Lower lobe of right lung (tissue), 2 donors: ENCODE measurements around the gene MPP7. TPM values are rescaled to one million over a fixed set of nuclear protein-coding genes. Genes with fewer than 3 reads are reported as not detected.
A peak's percentile ranks its signal among the peaks of the same experiment; 100 is the strongest.

Experiments used
- ATAC-seq, 2 donors: fragments of 200-7000 bp; cut with Tn5 transposase; one replicate each; pipeline ENCODE4 v1.9.1; 2020 to 2022; ENCODE audit warnings: mild to moderate bottlenecking in 2 of 2, moderate library complexity in 2 of 2
- DNase-seq: peaks from one replicate; pipeline ENCODE4 v3.0.0-alpha.2; 2020
- H3K27ac ChIP-seq: fragments of 200-600 bp; one replicate; pipeline ENCODE4 v1.8.0; 2022
- H3K27me3 ChIP-seq: fragments of 200-600 bp; one replicate; pipeline ENCODE4 v1.8.0; 2022; ENCODE audit warnings: low read depth
- H3K36me3 ChIP-seq: fragments of 200-600 bp; one replicate; pipeline ENCODE4 v1.8.0; 2022; ENCODE audit warnings: mild to moderate bottlenecking
- H3K4me1 ChIP-seq: fragments of 200-600 bp; one replicate; pipeline ENCODE4 v1.8.0; 2022
- H3K4me3 ChIP-seq: fragments of 200-600 bp; one replicate; pipeline ENCODE4 v1.8.0; 2022; ENCODE audit warnings: mild to moderate bottlenecking
- H3K9me3 ChIP-seq: fragments of 200-600 bp; one replicate; pipeline ENCODE4 v1.8.0; 2022
- CTCF ChIP-seq: fragments of 200-600 bp; IDR thresholded peaks from one replicate; pipeline ENCODE4 v1.8.0; 2022; ENCODE audit warnings: antibody characterized with exemption, mild to moderate bottlenecking
- intact Hi-C: fragments of 100-400 bp; cut with DNase I; formaldehyde crosslinking; loops from one replicate; pipeline ENCODE4 v1.11.0; 2022
- total RNA-seq: library from RNA; stranded (reverse); fragmentation: NEBNext Ultra II Directional; extraction: Animal tissue kit (Norgen Biotek cat#: 25700); gene quantifications from one replicate; pipeline ENCODE4 v1.2.1, GENCODE V29; 2021
- donor health status: DM: no; HTN: yes; CAD: no; lungs with severe emphysema.

Gene MPP7
- total RNA-seq, 1 donor from 2014 or later: 33.9 TPM

GRCh38 chr10:28332726-28333125 lies 29.9 kb upstream of the MPP7 start:
- peak overlapping the region; percentile 71 for H3K27ac ChIP-seq
- no peak for TF ChIP-seq CTCF

GRCh38 chr10:28331841-28332240 lies 29.0 kb upstream of the MPP7 start:
- Histone ChIP-seq H3K36me3 (no peaks in the 10 kb centered on the region), H3K9me3 (no peaks in the 10 kb centered on the region), H3K27ac (no peak overlapping the region), H3K27me3 (peaks cover 5% of the 10 kb centered on the region), H3K4me3 (no peak overlapping the region), H3K4me1 (peaks cover 25% of the 10 kb centered on the region)
- intact Hi-C loops: no loop called here
- ATAC-seq: no peak
- DNase-seq: no peak
- TF ChIP-seq CTCF: no peak

More at GRCh38 chr10:28332726-28333125, 29.9 kb upstream of the MPP7 start:
- H3K9me3 ChIP-seq: no peaks in the 10 kb centered on the region
- peaks cover 5% of the 10 kb centered on the region for H3K27me3 ChIP-seq
- no peaks in the 10 kb centered on the region for H3K36me3 ChIP-seq
- DNase-seq: no peak
- no peak overlapping the region for H3K4me3 ChIP-seq
- intact Hi-C loops: no loop called here
- peaks cover 16% of the 10 kb centered on the region for H3K4me1 ChIP-seq
- peak in 1 of 2 donors; percentile 11 for ATAC-seq

GRCh38 chr10:28331066-28331465 lies 28.2 kb upstream of the MPP7 start:
- H3K27me3 ChIP-seq: peaks cover 5% of the 10 kb centered on the region
- H3K27ac ChIP-seq: no peak overlapping the region
- intact Hi-C loops: no loop called here
- DNase-seq: no peak
- ATAC-seq: no peak
- H3K4me1 ChIP-seq: peaks cover 32% of the 10 kb centered on the region
- no peaks in the 10 kb centered on the region for H3K9me3 ChIP-seq
- H3K36me3 ChIP-seq: no peaks in the 10 kb centered on the region
- no peak for TF ChIP-seq CTCF
- H3K4me3 ChIP-seq: no peak overlapping the region

GRCh38 chr10:28328346-28328745 lies 25.5 kb upstream of the MPP7 start:
- Histone ChIP-seq H3K27ac (no peak overlapping the region), H3K4me1 (peaks cover 30% of the 10 kb centered on the region)

GRCh38 chr10:28327491-28327880 lies 24.6 kb upstream of the MPP7 start:
- Histone ChIP-seq H3K4me1 (peaks cover 30% of the 10 kb centered on the region), H3K27me3 (peaks cover 5% of the 10 kb centered on the region), H3K36me3 (no peaks in the 10 kb centered on the region), H3K4me3 (no peak overlapping the region), H3K27ac (no peak overlapping the region), H3K9me3 (no peaks in the 10 kb centered on the region)
- TF ChIP-seq CTCF: no peak
- intact Hi-C loops: no loop called here
- ATAC-seq (peak in 1 of 2 donors; percentile 35), DNase-seq (no peak)

More at GRCh38 chr10:28328346-28328745, 25.5 kb upstream of the MPP7 start:
- ATAC-seq (peak in 1 of 2 donors; percentile 51), DNase-seq (no peak)
- Histone ChIP-seq H3K4me3 (no peak overlapping the region), H3K36me3 (no peaks in the 10 kb centered on the region), H3K27me3 (peaks cover 5% of the 10 kb centered on the region), H3K9me3 (no peaks in the 10 kb centered on the region)
- TF ChIP-seq CTCF: no peak
- intact Hi-C loops: no loop called here
